Spinal cord (tissue), 10 donors: ENCODE measurements around the gene MFAP1. TPM values are rescaled to one million over a fixed set of nuclear protein-coding genes. Genes with fewer than 3 reads are reported as not detected.

Source experiments
- DNase-seq, 6 donors: peaks; one replicate each; pipeline versions ENCODE4 v3.0.0 to v3.0.0-alpha.2; 2013 to 2015; ENCODE audit warnings: low spot score in 6 of 6, low read depth in 4 of 6
- H3K27ac ChIP-seq: one replicate; pipeline ENCODE4 v1.5.1; 2013; ENCODE audit warnings: low read depth, low read length, control low read depth
- H3K27me3 ChIP-seq: one replicate; pipeline ENCODE4 v1.6.1; 2013; ENCODE audit warnings: low read length; ENCODE audit not compliant: control insufficient read depth, insufficient read depth
- H3K36me3 ChIP-seq: one replicate; pipeline ENCODE4 v1.6.1; 2013; ENCODE audit warnings: low read length; ENCODE audit not compliant: control insufficient read depth, insufficient read depth
- H3K4me1 ChIP-seq: one replicate; pipeline ENCODE4 v1.6.1; 2013; ENCODE audit warnings: low read length; ENCODE audit not compliant: control insufficient read depth, insufficient read depth
- H3K4me3 ChIP-seq: one replicate; pipeline ENCODE4 v1.5.1; 2013; ENCODE audit warnings: low read depth, low read length, control low read depth
- H3K9me3 ChIP-seq: one replicate; pipeline ENCODE4 v1.6.1; 2013; ENCODE audit warnings: low read length; ENCODE audit not compliant: control insufficient read depth, insufficient read depth
- WGBS: methylation state at CpG from one replicate; pipeline ENCODE4 v1.1.5; 2013; ENCODE audit warnings: missing lambda C conversion rate; ENCODE audit not compliant: insufficient coverage; 5-methylcytosine and 5-hydroxymethylcytosine counted together
- polyA plus RNA-seq, 2 donors: library from polyadenylated mRNA; unstranded; fragments of 120-200 nt; gene quantifications; one replicate each; pipeline ENCODE4 v1.2.1, GENCODE V29; 2013; ENCODE audit not compliant: insufficient read length in 2 of 2
- small RNA-seq: library from RNA; depleted of rRNA; stranded (forward); fragments of <200 nt; gene quantifications from one replicate; pipeline ENCODE3, GENCODE V24; 2014; ENCODE audit warnings: low replicate concordance
- total RNA-seq, 2 donors: library from RNA; depleted of rRNA in 1 of 2; stranded (reverse); fragments of 120-200 nt in 1 of 2; fragments of >200 nt in 1 of 2; gene quantifications; one replicate each; pipeline versions ENCODE4 v1.2.3 to v1.2.4, GENCODE V29; 2013 to 2014
- donor health status: healthy.

The MFAP1 gene
- total and polyA plus RNA-seq, 4 donors, result 25.6 to 43.7 (median 42.4) TPM

DNA sequence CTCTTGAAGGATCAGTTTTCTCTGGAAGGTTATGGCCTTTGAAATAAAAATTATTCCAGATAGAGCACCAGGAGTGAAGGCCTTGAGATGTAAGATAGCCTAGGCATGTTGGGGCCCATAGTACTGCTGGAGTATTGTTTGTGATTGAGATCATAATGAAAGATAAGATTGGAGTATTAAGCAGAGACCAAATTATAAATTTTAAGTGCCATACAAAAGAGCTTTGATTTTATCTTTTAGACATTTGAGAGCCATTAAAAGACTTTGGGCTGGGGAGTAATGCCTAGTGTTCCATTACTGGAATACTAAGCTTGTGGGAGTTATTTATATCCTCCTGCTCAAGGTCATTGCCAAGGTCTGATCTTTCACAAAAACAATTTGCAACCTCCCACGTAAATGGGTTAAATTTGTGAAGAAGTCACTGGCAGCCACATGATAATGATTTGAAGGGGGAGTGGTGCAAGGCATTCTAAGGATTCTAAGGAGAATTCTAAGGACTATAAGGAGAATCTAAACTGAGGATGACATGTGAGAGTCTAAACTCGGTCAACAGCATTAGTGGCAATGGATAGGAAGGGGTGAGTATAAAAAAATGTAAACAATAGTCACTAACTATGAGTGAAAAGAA is 60.6 kb downstream of the MFAP1 start:
- H3K4me3 ChIP-seq, result no peak overlapping the region
- H3K27me3 ChIP-seq, result no peaks in the 10 kb centered on the region
- no peak for DNase-seq
- H3K27ac ChIP-seq, result no peak overlapping the region
- peaks cover 48% of the 10 kb centered on the region for H3K36me3 ChIP-seq
- WGBS, result no CpG with 5 or more reads among the region's 2 CpGs
- H3K9me3 ChIP-seq, result no peaks in the 10 kb centered on the region
- H3K4me1 ChIP-seq, result no peaks in the 10 kb centered on the region

GRCh38 chr15:43762824-43763223 is 61.7 kb downstream of the MFAP1 start:
- Histone ChIP-seq H3K4me3 (no peak overlapping the region), H3K4me1 (no peaks in the 10 kb centered on the region), H3K9me3 (no peaks in the 10 kb centered on the region), H3K27me3 (no peaks in the 10 kb centered on the region), H3K27ac (no peak overlapping the region), H3K36me3 (peaks cover 53% of the 10 kb centered on the region)
- no peak for DNase-seq
- 95% methylated on average over 5 of the region's 6 CpGs for WGBS

Small RNA genes within 50 kb of the gene (small RNA-seq; reads per million reads assigned to genes)
- gene MIR1282, result not detected
- gene RF00019, result not detected

Other genes starting within 250 kb of the MFAP1 start
- gene PPIP5K1, start 234.5 kb downstream of the MFAP1 start, total RNA-seq, result 10 to 100 TPM; 25.7 to 33.6 TPM
- gene PPIP5K1, start 234.5 kb downstream of the MFAP1 start, polyA plus RNA-seq, result 10 to 100 TPM; 28.0 to 43.3 TPM
- gene CKMT1B, start 230.7 kb downstream of the MFAP1 start, total RNA-seq, result 10 to 100 TPM; 12.8 to 17.7 TPM
- gene CKMT1B, start 230.7 kb downstream of the MFAP1 start, polyA plus RNA-seq, result 100 to 1,000 TPM in 1 of 2 donors, 10 to 100 TPM in 1; 91.5 to 120 TPM
- gene STRC, start 205.9 kb downstream of the MFAP1 start, total RNA-seq, result 1 to 10 TPM in 1 of 2 donors, under 1 TPM in 1; 0.59 to 1.5 TPM
- 1 to 10 TPM; 3.1 to 7.0 TPM for gene STRC, start 205.9 kb downstream of the MFAP1 start, polyA plus RNA-seq
- 1 to 10 TPM; 2.6 to 5.1 TPM for gene CATSPER2, start 175.8 kb downstream of the MFAP1 start, total RNA-seq
- 10 to 100 TPM in 1 of 2 donors, 1 to 10 TPM in 1; 7.5 to 15.6 TPM for gene CATSPER2, start 175.8 kb downstream of the MFAP1 start, polyA plus RNA-seq
- 10 to 100 TPM in 1 of 2 donors, 1 to 10 TPM in 1; 7.1 to 21.5 TPM for gene CKMT1A, start 130.8 kb downstream of the MFAP1 start, total RNA-seq
- gene CKMT1A, start 130.8 kb downstream of the MFAP1 start, polyA plus RNA-seq, result 10 to 100 TPM; 48.9 to 54.7 TPM
- 100 to 1,000 TPM; 120 to 175 TPM for gene PDIA3, start 78.3 kb downstream of the MFAP1 start, total RNA-seq
- 100 to 1,000 TPM; 268 to 272 TPM for gene PDIA3, start 78.3 kb downstream of the MFAP1 start, polyA plus RNA-seq
- 1 to 10 TPM; 2.8 to 6.2 TPM for gene ELL3, start 47.7 kb downstream of the MFAP1 start, total RNA-seq
- gene ELL3, start 47.7 kb downstream of the MFAP1 start, polyA plus RNA-seq, result 1 to 10 TPM; 2.9 to 3.6 TPM
- gene SERF2, start 32.4 kb downstream of the MFAP1 start, total RNA-seq, result 100 to 1,000 TPM; 134 to 884 TPM
- gene SERF2, start 32.4 kb downstream of the MFAP1 start, polyA plus RNA-seq, result 100 to 1,000 TPM; 506 to 536 TPM
- gene SERINC4, start 24.5 kb downstream of the MFAP1 start, total RNA-seq, result under 1 TPM in 1 of 2 donors, not detected in 1; 0.72 TPM
- gene SERINC4, start 24.5 kb downstream of the MFAP1 start, polyA plus RNA-seq, result under 1 TPM in 1 of 2 donors, not detected in 1; 0.29 TPM
- gene HYPK, start 24.1 kb downstream of the MFAP1 start, total RNA-seq, result 1 to 10 TPM; 5.1 to 5.4 TPM
- 1 to 10 TPM; 6.1 to 9.0 TPM for gene HYPK, start 24.1 kb downstream of the MFAP1 start, polyA plus RNA-seq
- gene WDR76, start 2.3 kb upstream of the MFAP1 start, total RNA-seq, result 10 to 100 TPM; 10.7 to 10.8 TPM
- 10 to 100 TPM; 10.1 to 10.8 TPM for gene WDR76, start 2.3 kb upstream of the MFAP1 start, polyA plus RNA-seq